H1 (cell line): ENCODE measurements around the gene SARS2.

Source experiments
- CHD7 ChIP-seq: fragments of 300-600 bp; sonication (generic); IDR thresholded peaks from 2 replicates; pipeline ENCODE4 v1.7.1; 2012; ENCODE audit warnings: low read length, moderate library complexity, mild to moderate bottlenecking, inconsistent platforms; ENCODE audit not compliant: insufficient replicate concordance
- GABPA ChIP-seq: IDR thresholded peaks from 2 replicates; pipeline ENCODE4 v1.6.1; 2011; ENCODE audit warnings: mild to moderate bottlenecking, low read length, moderate library complexity, borderline replicate concordance; ENCODE audit not compliant: insufficient read depth
- RNF2 ChIP-seq: fragments of 200-900, 300-1000 bp; sonication (generic); IDR thresholded peaks from 2 replicates; pipeline ENCODE4 v1.7.1; 2016; ENCODE audit warnings: borderline replicate concordance, low read depth, mild to moderate bottlenecking, antibody characterized with exemption, low read length; ENCODE audit not compliant: poor library complexity, severe bottlenecking; ENCODE audit errors: missing control alignments
- SP1 ChIP-seq: IDR thresholded peaks from 2 replicates; pipeline ENCODE4 v1.6.1; 2011; ENCODE audit warnings: low read depth, low read length
- TF ChIP-seq, protein P1 (sequence below), 3 experiments: IDR thresholded peaks; 1 replicate in 2 of 3; 2 replicates in 1 of 3; pipeline versions ENCODE4 v1.5.1 to v1.6.1; 2011; ENCODE audit warnings: low read length in 3 of 3, mild to moderate bottlenecking in 3 of 3, inconsistent platforms in 2 of 3, low read depth in 1 of 3, moderate library complexity in 1 of 3; ENCODE audit not compliant: insufficient read depth in 1 of 3; ENCODE audit errors: control extremely low read depth in 1 of 3

DNA sequence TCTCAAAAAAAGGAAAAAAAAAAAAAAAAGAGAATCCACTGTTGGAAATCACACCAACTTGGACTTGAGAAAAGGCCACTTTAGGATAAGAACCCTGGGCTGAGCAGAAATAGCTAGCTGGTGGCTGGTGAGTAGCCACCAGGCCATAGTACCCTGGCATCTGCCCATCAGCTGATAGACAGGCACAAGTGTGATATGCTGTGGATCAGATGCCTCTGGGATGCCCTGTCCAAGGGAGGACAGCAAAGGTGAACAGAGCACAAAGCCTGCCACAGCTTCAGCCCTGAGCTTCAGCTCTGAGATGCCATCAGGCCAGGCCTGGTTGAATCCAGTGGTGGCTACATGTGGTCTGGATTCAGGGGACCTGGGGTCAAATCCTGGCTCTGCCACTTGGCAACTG, 39.9 kb downstream of the SARS2 start:
- TF ChIP-seq RNF2 (no peak), GABPA (no peak), CHD7 (no peak), SP1 (no peak)
- TF ChIP-seq, protein P1, sequence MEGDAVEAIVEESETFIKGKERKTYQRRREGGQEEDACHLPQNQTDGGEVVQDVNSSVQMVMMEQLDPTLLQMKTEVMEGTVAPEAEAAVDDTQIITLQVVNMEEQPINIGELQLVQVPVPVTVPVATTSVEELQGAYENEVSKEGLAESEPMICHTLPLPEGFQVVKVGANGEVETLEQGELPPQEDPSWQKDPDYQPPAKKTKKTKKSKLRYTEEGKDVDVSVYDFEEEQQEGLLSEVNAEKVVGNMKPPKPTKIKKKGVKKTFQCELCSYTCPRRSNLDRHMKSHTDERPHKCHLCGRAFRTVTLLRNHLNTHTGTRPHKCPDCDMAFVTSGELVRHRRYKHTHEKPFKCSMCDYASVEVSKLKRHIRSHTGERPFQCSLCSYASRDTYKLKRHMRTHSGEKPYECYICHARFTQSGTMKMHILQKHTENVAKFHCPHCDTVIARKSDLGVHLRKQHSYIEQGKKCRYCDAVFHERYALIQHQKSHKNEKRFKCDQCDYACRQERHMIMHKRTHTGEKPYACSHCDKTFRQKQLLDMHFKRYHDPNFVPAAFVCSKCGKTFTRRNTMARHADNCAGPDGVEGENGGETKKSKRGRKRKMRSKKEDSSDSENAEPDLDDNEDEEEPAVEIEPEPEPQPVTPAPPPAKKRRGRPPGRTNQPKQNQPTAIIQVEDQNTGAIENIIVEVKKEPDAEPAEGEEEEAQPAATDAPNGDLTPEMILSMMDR (IDR thresholded peaks at IDR 0.05; ENCODE audit: control extremely low read depth in 1 of 3, insufficient read depth in 1 of 3, low read depth in 1 of 3, low read length in 3 of 3): no peak
